ENCODE measurements around the gene IFT88. TPM values are rescaled to one million over a fixed set of nuclear protein-coding genes. Genes with fewer than 3 reads are reported as not detected.

IFT88 gene
- polyA plus RNA-seq, 1 experiment = 3.8 TPM

DNA sequence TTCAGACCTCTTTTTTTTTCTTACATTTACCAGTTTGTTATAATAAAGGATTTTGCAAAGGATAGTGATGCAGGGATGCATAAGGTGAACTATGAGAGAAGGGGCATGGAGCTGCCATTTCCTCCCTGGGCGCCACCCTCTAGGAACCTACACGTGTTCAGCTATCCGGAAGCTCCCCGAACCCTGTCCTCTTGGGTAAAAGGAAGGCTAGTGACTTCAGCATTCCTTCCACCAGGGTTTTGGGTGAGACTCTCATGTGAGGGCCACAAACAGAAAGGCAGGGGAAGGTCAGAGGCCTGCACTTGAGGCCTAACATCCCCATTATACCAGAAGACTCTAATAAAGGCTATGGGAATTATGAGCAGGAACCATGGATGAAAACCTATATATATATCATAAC lies 57.3 kb downstream of the IFT88 start:
- CTCF ChIA-PET = interaction anchor here (0.9 to 1.1 kb wide), 2 partner anchors 9 to 13 kb away, joined by 3 read pairs; no protein-coding TSS in a partner anchor
- POLR2A ChIA-PET = no interaction called here
- Histone ChIP-seq H3K36me3 (ENCODE audit: control insufficient read depth, insufficient read depth, low read length) (no peaks in the 10 kb centered on the region), H3K4me3 (ENCODE audit: low read depth, low read length) (no peak overlapping the region), H3K27me3 (ENCODE audit: control insufficient read depth, insufficient read depth, low read length) (no peaks in the 10 kb centered on the region)
- TF ChIP-seq, protein P1, sequence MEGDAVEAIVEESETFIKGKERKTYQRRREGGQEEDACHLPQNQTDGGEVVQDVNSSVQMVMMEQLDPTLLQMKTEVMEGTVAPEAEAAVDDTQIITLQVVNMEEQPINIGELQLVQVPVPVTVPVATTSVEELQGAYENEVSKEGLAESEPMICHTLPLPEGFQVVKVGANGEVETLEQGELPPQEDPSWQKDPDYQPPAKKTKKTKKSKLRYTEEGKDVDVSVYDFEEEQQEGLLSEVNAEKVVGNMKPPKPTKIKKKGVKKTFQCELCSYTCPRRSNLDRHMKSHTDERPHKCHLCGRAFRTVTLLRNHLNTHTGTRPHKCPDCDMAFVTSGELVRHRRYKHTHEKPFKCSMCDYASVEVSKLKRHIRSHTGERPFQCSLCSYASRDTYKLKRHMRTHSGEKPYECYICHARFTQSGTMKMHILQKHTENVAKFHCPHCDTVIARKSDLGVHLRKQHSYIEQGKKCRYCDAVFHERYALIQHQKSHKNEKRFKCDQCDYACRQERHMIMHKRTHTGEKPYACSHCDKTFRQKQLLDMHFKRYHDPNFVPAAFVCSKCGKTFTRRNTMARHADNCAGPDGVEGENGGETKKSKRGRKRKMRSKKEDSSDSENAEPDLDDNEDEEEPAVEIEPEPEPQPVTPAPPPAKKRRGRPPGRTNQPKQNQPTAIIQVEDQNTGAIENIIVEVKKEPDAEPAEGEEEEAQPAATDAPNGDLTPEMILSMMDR (IDR thresholded peaks at IDR 0.05; ENCODE audit: insufficient read depth, low read depth, low read length) = no peak
- no peak for DNase-seq (ENCODE audit: low read depth)

DNA sequence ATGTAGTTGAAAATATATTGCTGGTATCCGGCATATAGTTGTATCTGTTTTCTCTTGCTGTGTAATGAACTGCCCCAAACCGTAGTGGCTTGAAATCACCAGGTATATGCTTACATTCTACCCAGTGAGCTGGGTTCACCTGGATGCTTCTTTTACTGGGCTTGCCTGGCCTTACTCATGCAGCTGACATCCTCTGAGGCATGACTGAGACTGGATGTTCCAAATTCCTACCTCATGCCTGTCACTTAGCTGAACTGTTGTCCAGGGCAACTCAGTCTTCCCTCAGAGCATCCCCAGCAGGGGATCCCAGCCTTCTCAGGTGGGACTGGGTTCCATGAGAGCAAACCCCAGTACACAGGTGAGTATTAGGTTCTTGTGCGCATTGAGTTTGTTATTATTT lies 66.8 kb downstream of the IFT88 start:
- no peak for DNase-seq (ENCODE audit: low read depth)
- POLR2A ChIA-PET = no interaction called here
- Histone ChIP-seq H3K27me3 (ENCODE audit: control insufficient read depth, insufficient read depth, low read length) (no peaks in the 10 kb centered on the region), H3K36me3 (ENCODE audit: control insufficient read depth, insufficient read depth, low read length) (no peaks in the 10 kb centered on the region; the same call in 1 of the 2 replicates), H3K4me3 (ENCODE audit: low read depth, low read length) (no peak overlapping the region)
- CTCF ChIA-PET = interaction anchor here (1.0 kb wide), 1 partner anchor 10 kb away, joined by 3 read pairs; no protein-coding TSS in a partner anchor
- TF ChIP-seq, protein P1 (IDR thresholded peaks at IDR 0.05; ENCODE audit: insufficient read depth, low read depth, low read length) = no peak

- TF ChIP-seq, protein P1 (IDR thresholded peaks at IDR 0.05; ENCODE audit: insufficient read depth, low read depth, low read length) = no peak
- H3K36me3 ChIP-seq (ENCODE audit: control insufficient read depth, insufficient read depth, low read length) = no peaks in the 10 kb centered on the region; the same call in 1 of the 2 replicates
- ChIA-PET CTCF (interaction anchor here (0.6 kb wide), 1 partner anchor 10 kb away, joined by 4 read pairs; no protein-coding TSS in a partner anchor), POLR2A (no interaction called here)
- no peaks in the 10 kb centered on the region for H3K27me3 ChIP-seq (ENCODE audit: control insufficient read depth, insufficient read depth, low read length)
- H3K4me3 ChIP-seq (ENCODE audit: low read depth, low read length) = no peak overlapping the region
- no peak for DNase-seq (ENCODE audit: low read depth)
These were observed 69.1 kb downstream of the IFT88 start for GRCh38 chr13:20636079-20636478.

DNA sequence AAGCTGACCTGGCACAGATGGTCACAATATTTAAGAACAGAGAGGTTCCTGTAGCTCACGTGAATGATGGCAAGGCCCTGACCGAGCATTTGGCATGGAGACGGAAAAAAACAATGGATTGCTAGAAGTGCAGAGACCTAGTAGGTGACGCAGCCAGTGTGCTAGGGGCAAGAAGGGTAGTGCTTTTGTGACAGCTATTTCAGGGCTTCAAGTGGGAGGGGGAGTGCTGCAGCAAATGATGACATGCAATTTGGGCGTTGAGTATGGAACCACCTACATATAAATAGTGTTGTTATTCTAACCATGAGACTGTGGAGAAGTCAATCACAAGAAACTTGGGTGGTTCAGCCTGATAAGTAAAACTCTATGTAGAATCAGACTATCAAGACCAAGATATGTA lies 70.9 kb downstream of the IFT88 start:
- Histone ChIP-seq H3K27me3 (ENCODE audit: control insufficient read depth, insufficient read depth, low read length) (no peaks in the 10 kb centered on the region), H3K36me3 (ENCODE audit: control insufficient read depth, insufficient read depth, low read length) (no peaks in the 10 kb centered on the region; the same call in 1 of the 2 replicates), H3K4me3 (ENCODE audit: low read depth, low read length) (no peak overlapping the region)
- TF ChIP-seq, protein P1 (IDR thresholded peaks at IDR 0.05; ENCODE audit: insufficient read depth, low read depth, low read length) = no peak
- POLR2A ChIA-PET = no interaction called here
- DNase-seq (ENCODE audit: low read depth) = no peak
- CTCF ChIA-PET = interaction anchor here (0.7 to 0.8 kb wide), 2 partner anchors 14 to 74 kb away, joined by 3 read pairs; no protein-coding TSS in a partner anchor

GRCh38 chr13:20647758-20648157 lies 80.8 kb downstream of the IFT88 start:
- TF ChIP-seq, protein P1 (IDR thresholded peaks at IDR 0.05; ENCODE audit: insufficient read depth, low read depth, low read length) = no peak
- H3K27me3 ChIP-seq (ENCODE audit: control insufficient read depth, insufficient read depth, low read length) = no peaks in the 10 kb centered on the region
- CTCF ChIA-PET = no interaction called here
- no peak for DNase-seq (ENCODE audit: low read depth)
- H3K36me3 ChIP-seq (ENCODE audit: control insufficient read depth, insufficient read depth, low read length) = no peaks in the 10 kb centered on the region
- H3K4me3 ChIP-seq (ENCODE audit: low read depth, low read length) = no peak overlapping the region
- POLR2A ChIA-PET = no interaction called here
